SK-N-MC (cell line): Measurements from ENCODE around the gene PPARA.

Experiments
- EZH2 ChIP-seq: fragments of 200-600 bp; sonication (generic); IDR thresholded peaks from one replicate; pipeline ENCODE4 v1.6.1; 2017; ENCODE audit warnings: antibody characterized with exemption
- POLR2AphosphoS5 ChIP-seq: IDR thresholded peaks from 2 replicates; pipeline ENCODE4 v1.6.1; 2012; ENCODE audit warnings: mild to moderate bottlenecking, low read depth, low read length, borderline replicate concordance

DNA sequence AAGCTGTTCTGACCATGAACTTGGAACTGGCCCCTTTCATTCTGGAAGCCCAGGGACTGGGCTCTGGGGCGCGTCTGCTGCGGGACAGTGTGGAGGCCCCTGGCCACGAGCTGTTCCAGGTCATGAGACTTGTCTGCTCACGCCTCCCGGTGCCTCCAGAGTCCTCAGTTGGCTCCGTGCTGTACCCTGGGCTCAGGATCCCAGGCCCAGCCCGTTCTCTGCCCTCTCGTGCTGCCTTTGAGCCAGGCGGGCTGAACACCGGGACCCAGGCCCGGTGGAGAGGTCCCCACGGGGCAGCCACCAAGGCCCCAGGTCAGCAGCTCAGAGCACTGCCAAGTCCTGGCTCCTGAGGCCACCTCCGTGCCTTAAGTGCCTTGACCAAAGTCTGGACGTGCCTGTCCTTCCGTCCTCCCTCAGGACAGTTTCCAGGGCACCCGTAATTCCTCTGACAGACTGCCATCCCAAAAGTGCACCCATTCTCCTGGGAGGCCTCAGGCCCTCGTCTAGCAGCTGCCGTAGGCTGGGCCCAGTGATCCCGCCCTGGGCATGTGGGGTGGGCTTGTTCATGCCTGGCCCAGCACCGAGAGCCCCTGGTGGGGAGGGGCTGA, 36.3 kb upstream of the PPARA start:
- 0 out of 2 replicates have a peak, but pooled peaks have one; percentile 1 for TF ChIP-seq POLR2AphosphoS5
- no peak for TF ChIP-seq EZH2
